ENCODE measurements around the gene CCDC92.

- no peak for TF ChIP-seq CTCF (IDR thresholded peaks at IDR 0.05; ENCODE audit: poor library complexity, severe bottlenecking)
- no peak for TF ChIP-seq POLR2AphosphoS5 (IDR thresholded peaks at IDR 0.05)
Observed at GRCh38 chr12:123934829-123935228, 37.8 kb downstream of the CCDC92 start.
